ENCODE data around the gene RRAGC.

GRCh38 chr1:38819040-38819439, 40.5 kb downstream of the RRAGC start:
- TF ChIP-seq, protein P1, sequence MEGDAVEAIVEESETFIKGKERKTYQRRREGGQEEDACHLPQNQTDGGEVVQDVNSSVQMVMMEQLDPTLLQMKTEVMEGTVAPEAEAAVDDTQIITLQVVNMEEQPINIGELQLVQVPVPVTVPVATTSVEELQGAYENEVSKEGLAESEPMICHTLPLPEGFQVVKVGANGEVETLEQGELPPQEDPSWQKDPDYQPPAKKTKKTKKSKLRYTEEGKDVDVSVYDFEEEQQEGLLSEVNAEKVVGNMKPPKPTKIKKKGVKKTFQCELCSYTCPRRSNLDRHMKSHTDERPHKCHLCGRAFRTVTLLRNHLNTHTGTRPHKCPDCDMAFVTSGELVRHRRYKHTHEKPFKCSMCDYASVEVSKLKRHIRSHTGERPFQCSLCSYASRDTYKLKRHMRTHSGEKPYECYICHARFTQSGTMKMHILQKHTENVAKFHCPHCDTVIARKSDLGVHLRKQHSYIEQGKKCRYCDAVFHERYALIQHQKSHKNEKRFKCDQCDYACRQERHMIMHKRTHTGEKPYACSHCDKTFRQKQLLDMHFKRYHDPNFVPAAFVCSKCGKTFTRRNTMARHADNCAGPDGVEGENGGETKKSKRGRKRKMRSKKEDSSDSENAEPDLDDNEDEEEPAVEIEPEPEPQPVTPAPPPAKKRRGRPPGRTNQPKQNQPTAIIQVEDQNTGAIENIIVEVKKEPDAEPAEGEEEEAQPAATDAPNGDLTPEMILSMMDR (conservative IDR thresholded peaks at IDR 0.05 in 1 of 2, IDR thresholded peaks at IDR 0.05 in 1 of 2; ENCODE audit: low read depth in 1 of 2, low read length in 2 of 2) = no peak
- no peak for TF ChIP-seq EZH2 (IDR thresholded peaks at IDR 0.05; ENCODE audit: low read length, missing control alignments)
